ENCODE measurements around the gene SMIM13. TPM values are rescaled to one million over a fixed set of nuclear protein-coding genes. Genes with fewer than 3 reads are reported as not detected.
"Not testable (repeated sequence)": the region's sequence is repeated elsewhere in the genome, so short reads cannot be mapped to it uniquely, and the experiment has no call there.

The SMIM13 gene
- total RNA-seq, 1 donor from 2014 or later = 15.2 TPM

DNA sequence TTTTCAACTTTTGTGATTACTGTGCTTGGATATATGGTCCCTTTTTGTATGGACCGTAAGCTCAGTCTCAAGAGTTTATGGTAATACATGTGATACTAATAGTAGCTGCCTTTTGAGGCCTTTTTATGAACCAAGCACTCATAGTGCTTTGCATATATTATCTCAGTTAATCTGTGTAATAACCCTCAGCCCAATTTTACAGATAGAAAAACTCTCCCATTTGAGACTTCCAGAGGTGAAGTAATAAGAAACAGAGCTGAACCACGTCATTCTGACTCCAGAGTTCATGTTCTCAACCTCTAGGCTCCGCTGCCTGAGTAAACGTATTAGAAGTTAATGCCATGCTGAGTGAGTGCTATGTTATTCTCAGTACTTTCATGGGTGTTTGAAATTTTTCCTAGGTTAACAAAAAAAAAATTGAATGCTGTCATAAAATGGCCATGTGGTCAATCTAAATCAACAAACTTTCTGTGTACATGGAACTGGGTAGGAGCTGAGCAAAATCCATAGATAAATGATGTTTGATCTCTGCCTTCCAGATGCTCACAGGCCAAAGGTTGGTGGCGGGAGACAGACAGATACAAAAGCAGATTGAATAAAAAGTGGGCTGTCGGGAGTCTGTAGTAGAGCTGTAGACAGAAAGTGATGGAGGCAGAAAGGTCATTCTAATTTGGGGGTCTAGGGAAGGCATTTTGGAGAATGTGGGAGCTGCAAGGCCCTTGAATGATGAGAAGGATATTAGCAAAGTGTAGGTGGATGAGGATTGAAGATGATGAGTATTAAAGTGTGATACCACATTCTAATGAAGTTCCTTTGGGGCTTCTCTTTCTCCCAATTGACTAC is 26.9 kb upstream of the SMIM13 start:
- intact Hi-C loops (cut with micrococcal nuclease) = loop anchor here (10.0 kb wide), 1 partner anchor 552 kb away; no protein-coding TSS in a partner anchor
- H3K4me1 Mint-ChIP-seq = no peaks in the 10 kb centered on the region
- H3K36me3 Mint-ChIP-seq (ENCODE audit: low read depth) = no peaks in the 10 kb centered on the region
- H3K27me3 Mint-ChIP-seq = peaks cover 9% of the 10 kb centered on the region
- DNase-seq = no peak
- no peak overlapping the region for H3K27ac Mint-ChIP-seq
- no peaks in the 10 kb centered on the region for H3K9me3 Mint-ChIP-seq
- H3K4me3 Mint-ChIP-seq = no peak overlapping the region

DNA sequence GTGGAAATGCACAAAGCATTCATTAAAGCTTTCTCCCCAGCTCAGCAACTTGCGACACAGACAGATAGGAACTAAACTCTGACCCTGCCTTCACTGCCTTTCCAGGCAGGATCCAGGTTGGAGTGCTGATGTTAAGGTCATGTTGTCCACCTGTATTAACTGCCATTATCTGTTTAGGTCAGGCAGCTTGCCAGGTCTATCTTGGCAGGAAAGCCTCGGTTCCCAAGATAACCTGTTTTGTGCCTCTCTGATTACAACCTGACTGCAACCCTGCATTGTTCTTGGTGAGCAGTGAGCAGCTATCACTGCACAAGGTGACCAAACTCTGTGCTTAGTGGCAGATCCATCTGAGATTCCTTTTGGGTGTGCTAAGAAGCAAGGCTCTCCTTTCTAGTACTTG is 26.3 kb upstream of the SMIM13 start:
- no peaks in the 10 kb centered on the region for H3K9me3 Mint-ChIP-seq
- intact Hi-C loops (cut with micrococcal nuclease) = loop anchor here (10.0 kb wide), 1 partner anchor 553 kb away; no protein-coding TSS in a partner anchor

DNA sequence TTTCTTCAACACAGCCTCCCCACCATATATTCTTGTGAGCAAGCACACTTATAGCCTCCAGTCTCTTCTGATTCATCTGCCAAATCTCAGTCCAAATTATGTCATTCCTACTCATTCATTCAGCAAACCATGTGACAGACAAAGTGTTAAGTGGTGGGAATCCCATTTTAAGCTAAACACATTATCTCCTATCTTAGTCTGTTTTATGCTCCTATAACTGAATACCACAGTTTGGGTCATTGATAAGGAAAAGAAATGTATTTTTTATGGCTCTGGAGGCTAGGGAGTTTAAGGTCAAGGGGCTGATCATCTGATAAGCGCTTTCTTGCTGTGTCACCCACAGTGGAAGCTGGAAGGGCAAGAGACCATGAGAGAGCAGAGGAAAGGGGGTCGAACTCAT is 23.9 kb upstream of the SMIM13 start:
- H3K27ac Mint-ChIP-seq = no peak overlapping the region
- H3K4me3 Mint-ChIP-seq = no peak overlapping the region
- peaks cover 10% of the 10 kb centered on the region for H3K27me3 Mint-ChIP-seq
- DNase-seq = no peak
- H3K36me3 Mint-ChIP-seq (ENCODE audit: low read depth) = no peaks in the 10 kb centered on the region
- no peaks in the 10 kb centered on the region for H3K4me1 Mint-ChIP-seq
- intact Hi-C loops (cut with micrococcal nuclease) = loop anchor here (2.0 to 10.0 kb wide), 3 partner anchors 115 to 591 kb away; no protein-coding TSS in a partner anchor
- no peaks in the 10 kb centered on the region for H3K9me3 Mint-ChIP-seq

More for the DNA sequence above, 26.3 kb upstream of the SMIM13 start:
- DNase-seq = no peak
- no peak overlapping the region for H3K27ac Mint-ChIP-seq
- no peak overlapping the region for H3K4me3 Mint-ChIP-seq
- H3K4me1 Mint-ChIP-seq = no peaks in the 10 kb centered on the region
- no peaks in the 10 kb centered on the region for H3K36me3 Mint-ChIP-seq (ENCODE audit: low read depth)
- peaks cover 11% of the 10 kb centered on the region for H3K27me3 Mint-ChIP-seq

DNA sequence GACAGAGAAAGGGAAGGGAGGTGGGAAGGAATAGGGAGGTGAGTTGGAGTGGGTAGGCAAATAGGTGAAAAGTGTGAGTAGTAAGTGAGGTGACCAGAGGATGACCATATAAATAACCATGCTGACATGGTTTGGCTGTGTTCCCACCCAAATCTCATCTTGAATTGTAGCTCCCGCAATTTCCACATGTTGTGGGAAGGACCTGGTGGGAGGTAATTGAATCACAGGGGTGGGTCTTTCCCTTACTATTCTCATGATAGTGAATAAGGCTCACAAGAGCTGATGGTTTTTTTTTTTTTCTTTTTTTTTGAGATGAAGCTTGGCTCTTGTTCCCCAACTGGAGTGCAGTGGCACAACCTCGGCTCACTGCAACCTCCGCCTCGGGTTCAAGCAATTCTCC is 21.5 kb upstream of the SMIM13 start:
- no peaks in the 10 kb centered on the region for H3K4me1 Mint-ChIP-seq
- H3K36me3 Mint-ChIP-seq (ENCODE audit: low read depth) = no peaks in the 10 kb centered on the region
- peaks cover 9% of the 10 kb centered on the region for H3K27me3 Mint-ChIP-seq
- H3K9me3 Mint-ChIP-seq = no peaks in the 10 kb centered on the region
- DNase-seq = no peak
- no peak overlapping the region for H3K27ac Mint-ChIP-seq
- H3K4me3 Mint-ChIP-seq = no peak overlapping the region
- intact Hi-C loops (cut with micrococcal nuclease) = no loop called here

DNA sequence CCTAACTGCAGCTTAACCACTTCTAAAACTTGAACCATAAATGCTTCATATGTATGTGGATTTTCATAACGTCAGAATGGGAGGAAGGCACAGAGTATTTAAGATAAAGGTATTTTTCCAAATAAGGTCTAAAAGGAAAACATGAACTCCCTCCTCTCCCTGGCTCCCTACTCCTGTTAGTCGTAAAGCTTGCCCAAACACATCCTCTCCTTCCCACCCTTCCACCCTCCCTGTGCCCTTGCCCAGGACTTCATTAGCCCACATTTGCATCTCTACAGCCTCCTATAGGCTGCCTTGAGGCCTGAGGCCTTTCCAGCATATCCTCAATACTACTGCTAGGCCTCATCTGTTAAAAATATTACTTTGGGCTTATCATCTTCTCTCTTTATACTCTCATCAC is 17.1 kb upstream of the SMIM13 start:
- no peak for DNase-seq
- Mint-ChIP-seq H3K4me3 (no peak overlapping the region), H3K27me3 (peaks cover 12% of the 10 kb centered on the region), H3K36me3 (ENCODE audit: low read depth) (no peaks in the 10 kb centered on the region), H3K4me1 (no peaks in the 10 kb centered on the region), H3K9me3 (no peaks in the 10 kb centered on the region), H3K27ac (no peak overlapping the region)
- intact Hi-C loops (cut with micrococcal nuclease) = no loop called here

DNA sequence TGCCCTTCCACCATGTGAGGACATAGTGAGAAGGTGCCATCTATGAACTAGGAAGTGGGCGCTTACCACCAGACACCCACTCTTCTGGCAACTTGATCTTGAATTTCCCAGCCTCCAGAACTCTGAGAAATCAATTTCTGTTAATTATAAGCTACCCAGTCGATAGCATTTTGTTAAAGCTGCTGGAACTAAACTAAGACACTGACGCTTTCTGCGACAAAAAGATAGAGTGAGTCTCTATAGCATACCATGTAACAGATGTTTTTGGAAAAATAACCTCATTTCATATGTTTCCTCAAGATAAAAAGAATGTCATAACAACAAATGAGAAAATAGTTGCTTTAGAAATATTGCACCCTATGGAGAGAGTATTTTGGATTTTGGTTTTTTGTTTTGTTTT is 15.4 kb upstream of the SMIM13 start:
- no peaks in the 10 kb centered on the region for H3K4me1 Mint-ChIP-seq
- no peaks in the 10 kb centered on the region for H3K36me3 Mint-ChIP-seq (ENCODE audit: low read depth)
- H3K4me3 Mint-ChIP-seq = no peak overlapping the region
- peaks cover 6% of the 10 kb centered on the region for H3K27me3 Mint-ChIP-seq
- no peak overlapping the region for H3K27ac Mint-ChIP-seq
- intact Hi-C loops (cut with micrococcal nuclease) = no loop called here
- no peak for DNase-seq
- no peaks in the 10 kb centered on the region for H3K9me3 Mint-ChIP-seq

DNA sequence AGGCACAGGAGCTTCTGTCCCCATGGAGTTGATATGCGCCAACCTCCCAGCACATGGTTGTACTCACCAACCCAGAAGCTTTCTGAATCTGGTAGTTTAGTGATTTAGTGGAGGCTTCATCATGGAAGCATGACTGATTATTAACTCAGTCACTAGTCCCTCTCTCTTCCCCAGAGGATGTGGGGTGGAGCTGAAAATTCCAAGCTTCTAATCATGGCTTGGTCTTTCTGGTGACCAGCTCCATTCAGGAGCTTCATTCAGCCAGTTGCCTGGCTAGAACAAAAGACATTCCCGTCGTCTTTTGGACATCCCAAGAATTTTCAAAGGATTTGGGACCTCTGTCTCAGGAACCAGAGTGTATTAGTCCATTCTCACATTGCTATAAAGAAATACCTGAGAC is 13.3 kb upstream of the SMIM13 start:
- Mint-ChIP-seq H3K36me3 (ENCODE audit: low read depth) (no peaks in the 10 kb centered on the region), H3K27me3 (peaks cover 6% of the 10 kb centered on the region), H3K27ac (no peak overlapping the region), H3K4me1 (no peaks in the 10 kb centered on the region), H3K9me3 (no peaks in the 10 kb centered on the region), H3K4me3 (no peak overlapping the region)
- DNase-seq = no peak
- intact Hi-C loops (cut with micrococcal nuclease) = no loop called here

DNA sequence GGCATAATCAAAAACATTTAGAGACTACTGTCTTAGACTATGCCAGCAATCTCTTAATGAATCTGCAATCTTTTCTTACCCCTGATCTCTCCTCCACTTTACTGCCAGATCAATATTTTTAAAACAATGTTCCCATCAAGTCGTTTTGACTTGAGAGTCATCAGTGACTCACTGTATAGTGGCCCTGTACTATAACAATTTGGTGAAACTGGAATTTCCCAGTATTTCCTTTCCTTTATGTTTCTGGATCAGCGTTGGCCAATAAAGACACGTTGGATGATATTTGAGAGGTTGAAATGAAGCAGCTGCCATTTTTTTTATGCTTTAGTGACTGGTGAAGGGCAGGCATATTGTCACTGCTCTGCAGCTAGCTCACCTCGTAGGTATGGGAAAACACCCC is 10.1 kb upstream of the SMIM13 start:
- Mint-ChIP-seq H3K36me3 (ENCODE audit: low read depth) (no peaks in the 10 kb centered on the region), H3K27ac (no peak overlapping the region), H3K4me3 (no peak overlapping the region), H3K27me3 (peaks cover 6% of the 10 kb centered on the region), H3K9me3 (no peaks in the 10 kb centered on the region), H3K4me1 (no peaks in the 10 kb centered on the region)
- no peak for DNase-seq
- intact Hi-C loops (cut with micrococcal nuclease) = no loop called here

DNA sequence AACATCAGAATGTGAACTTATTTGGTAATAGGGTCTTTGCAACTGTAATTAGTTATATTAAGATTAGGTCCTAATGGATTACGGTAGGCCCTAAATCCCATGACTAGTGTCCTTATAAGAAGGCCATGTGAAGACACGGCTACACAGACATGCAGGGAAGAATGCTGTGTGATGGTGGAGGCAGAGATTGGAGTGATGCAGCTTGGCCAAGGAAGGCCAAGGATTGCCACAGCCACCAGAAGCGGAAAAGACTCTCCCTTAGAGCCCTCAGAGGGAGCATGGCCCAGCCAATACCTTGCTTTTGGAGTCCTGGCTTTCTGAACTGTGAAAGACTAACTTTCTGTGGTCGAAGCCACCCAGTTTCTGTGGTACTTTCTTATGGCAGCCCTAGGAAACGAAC is 9.7 kb upstream of the SMIM13 start:
- intact Hi-C loops (cut with micrococcal nuclease) = no loop called here
- Mint-ChIP-seq H3K4me3 (no peak overlapping the region), H3K9me3 (no peaks in the 10 kb centered on the region), H3K4me1 (no peaks in the 10 kb centered on the region), H3K27ac (no peak overlapping the region), H3K36me3 (ENCODE audit: low read depth) (no peaks in the 10 kb centered on the region), H3K27me3 (peaks cover 6% of the 10 kb centered on the region)
- DNase-seq = no peak

DNA sequence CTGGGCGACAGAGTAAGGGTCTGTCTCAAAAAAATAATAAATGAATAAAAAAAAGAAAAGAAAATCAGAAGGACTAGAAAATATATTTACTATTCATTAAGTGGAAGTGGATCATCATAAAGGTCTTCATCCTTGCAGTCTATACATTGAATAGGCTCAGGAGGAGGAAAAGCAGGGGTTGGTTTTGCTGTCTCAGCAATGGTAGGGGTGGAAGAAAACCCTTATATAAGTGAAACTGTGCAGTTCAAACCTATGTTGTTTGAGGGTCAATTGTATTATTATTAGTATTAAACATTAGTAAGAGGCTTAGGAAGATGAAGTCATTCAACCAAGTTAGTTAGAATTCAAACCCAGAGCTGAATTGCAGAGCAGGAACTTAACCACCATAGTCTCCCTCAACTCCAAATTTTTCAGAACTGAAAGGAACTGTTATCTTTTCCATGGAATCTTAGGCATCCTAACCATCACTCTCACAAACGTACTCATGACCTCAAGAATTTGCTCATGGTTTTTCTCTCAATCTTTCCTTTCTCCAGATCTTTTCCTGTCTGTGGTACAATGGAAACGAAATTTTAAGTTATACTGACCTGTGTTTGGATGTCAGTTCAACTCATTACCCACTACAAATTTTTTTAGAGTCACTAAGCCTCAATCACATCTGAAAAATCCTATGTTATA is 7.7 kb upstream of the SMIM13 start:
- intact Hi-C loops (cut with micrococcal nuclease) = no loop called here
- peaks cover 3% of the 10 kb centered on the region for H3K27me3 Mint-ChIP-seq
- no peaks in the 10 kb centered on the region for H3K4me1 Mint-ChIP-seq
- no peaks in the 10 kb centered on the region for H3K9me3 Mint-ChIP-seq
- H3K36me3 Mint-ChIP-seq (ENCODE audit: low read depth) = no peaks in the 10 kb centered on the region
- H3K27ac Mint-ChIP-seq = no peak overlapping the region
- DNase-seq = no peak
- no peak overlapping the region for H3K4me3 Mint-ChIP-seq

DNA sequence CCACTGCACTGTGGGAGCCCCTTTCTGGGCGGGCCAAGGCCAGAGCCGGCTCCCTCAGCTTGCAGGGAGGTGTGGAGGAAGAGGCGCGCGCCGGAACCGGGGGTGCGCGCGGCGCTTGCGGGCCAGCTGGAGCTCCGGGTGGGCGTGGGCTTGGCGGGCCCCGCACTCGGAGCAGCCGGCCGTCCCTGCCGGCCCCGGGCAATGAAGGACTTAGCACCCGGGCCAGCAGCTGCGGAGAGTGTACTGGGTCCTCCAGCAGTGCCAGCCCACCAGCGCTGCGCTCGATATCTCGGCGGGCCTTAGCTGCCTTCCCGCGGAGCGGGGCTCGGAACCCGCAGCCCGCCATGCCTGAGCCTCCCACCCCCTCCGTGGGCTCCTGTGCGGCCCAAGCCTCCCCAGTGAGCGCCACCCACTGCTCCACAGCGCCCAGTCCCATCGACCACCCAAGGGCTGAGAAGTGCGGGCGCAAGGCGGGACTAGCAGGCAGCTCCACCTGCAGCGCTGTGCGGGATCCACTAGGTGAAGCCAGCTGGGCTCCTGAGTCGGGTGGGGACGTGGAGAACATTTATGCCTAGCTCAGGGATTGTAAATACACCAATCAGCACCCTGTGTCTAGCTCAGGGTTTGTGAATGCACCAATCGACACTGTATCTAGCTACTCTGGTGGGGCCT is 6.4 kb upstream of the SMIM13 start:
- H3K27me3 Mint-ChIP-seq; H3K4me3 Mint-ChIP-seq; H3K36me3 Mint-ChIP-seq (ENCODE audit: low read depth); DNase-seq; H3K9me3 Mint-ChIP-seq; H3K4me1 Mint-ChIP-seq; intact Hi-C loops (cut with micrococcal nuclease); H3K27ac Mint-ChIP-seq: not testable (repeated sequence)

DNA sequence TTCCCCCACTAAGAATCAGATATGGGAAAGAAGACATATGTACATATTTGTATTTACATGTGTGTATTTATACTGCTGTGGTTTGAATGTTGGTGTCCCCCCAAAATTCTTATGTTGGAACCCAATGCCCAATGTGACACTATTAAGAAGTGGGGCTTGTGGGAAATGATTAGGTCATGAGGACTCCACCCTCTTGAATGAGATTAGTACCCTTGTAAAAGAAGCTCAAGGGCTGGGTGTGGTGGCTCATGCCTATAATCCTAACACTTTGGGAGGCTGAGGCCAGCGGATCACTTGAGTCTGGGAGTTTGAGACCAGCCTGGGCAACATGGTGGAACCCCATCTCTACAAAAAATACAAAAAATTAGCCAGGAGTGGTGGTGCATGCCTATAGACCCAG is 3.9 kb upstream of the SMIM13 start:
- H3K36me3 Mint-ChIP-seq (ENCODE audit: low read depth) = no peaks in the 10 kb centered on the region
- no peaks in the 10 kb centered on the region for H3K9me3 Mint-ChIP-seq
- no peak overlapping the region for H3K4me3 Mint-ChIP-seq
- peaks cover 3% of the 10 kb centered on the region for H3K27me3 Mint-ChIP-seq
- DNase-seq = no peak
- H3K4me1 Mint-ChIP-seq = peaks cover 10% of the 10 kb centered on the region
- intact Hi-C loops (cut with micrococcal nuclease) = loop anchor here (5.0 kb wide), 2 partner anchors 53 to 143 kb away; partner anchors contain the start of gene NEDD9
- no peak overlapping the region for H3K27ac Mint-ChIP-seq

DNA sequence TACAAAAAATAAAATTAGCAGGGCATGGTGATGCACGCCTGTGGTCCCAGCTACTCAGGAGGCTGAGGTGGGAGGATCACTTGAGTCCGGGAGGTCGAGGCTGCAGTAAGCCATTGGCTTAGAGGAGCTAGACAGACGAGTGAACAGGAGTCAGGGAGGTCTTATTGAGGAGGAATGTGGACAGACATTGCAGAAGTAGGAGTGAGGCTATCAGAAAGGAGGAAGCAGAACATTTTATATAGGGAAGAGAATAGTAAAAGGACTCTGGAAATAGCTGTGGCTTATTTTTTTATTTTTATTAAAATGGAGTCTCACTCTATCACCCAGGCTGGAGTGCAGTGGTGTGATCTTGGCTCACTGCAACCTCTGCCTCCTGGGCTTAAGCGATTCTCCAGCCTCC is 2.5 kb upstream of the SMIM13 start:
- H3K9me3 Mint-ChIP-seq; H3K36me3 Mint-ChIP-seq (ENCODE audit: low read depth); DNase-seq; H3K4me3 Mint-ChIP-seq; H3K27ac Mint-ChIP-seq; H3K27me3 Mint-ChIP-seq: not testable (repeated sequence)
- intact Hi-C loops (cut with micrococcal nuclease) = loop anchor here (5.0 kb wide), 2 partner anchors 51 to 141 kb away; partner anchors contain the start of gene NEDD9
- peaks cover 21% of the 10 kb centered on the region for H3K4me1 Mint-ChIP-seq

All from activated CD4-positive, alpha-beta T cell treated with anti-CD3 and anti-CD28 coated beads, Interleukin-2, amount 10 ng/mL, durations not matched to agents 24 days and 14 days (primary cell).